Measurements from ENCODE around the gene FARSB.

- TF ChIP-seq CTCF (IDR thresholded peaks at IDR 0.05) (no peak), FOXP1 (CRISPR knock-in tag; IDR thresholded peaks at IDR 0.05; ENCODE audit: borderline replicate concordance) (no peak), ATF1 (CRISPR knock-in tag; IDR thresholded peaks at IDR 0.05) (no peak), ZNF138 (CRISPR knock-in tag; conservative IDR thresholded peaks at IDR 0.05) (no peak), GABPB1 (CRISPR knock-in tag; IDR thresholded peaks at IDR 0.05) (no peak), NFYB (CRISPR knock-in tag; conservative IDR thresholded peaks at IDR 0.05; ENCODE audit: low read depth) (no peak), CREM (CRISPR knock-in tag; IDR thresholded peaks at IDR 0.05) (no peak), FOXP4 (CRISPR knock-in tag; IDR thresholded peaks at IDR 0.05) (no peak), ARID4B (CRISPR knock-in tag; IDR thresholded peaks at IDR 0.05; ENCODE audit: borderline replicate concordance) (no peak), ZNF512 (CRISPR knock-in tag; IDR thresholded peaks at IDR 0.05; ENCODE audit: borderline replicate concordance) (no peak)
- TF ChIP-seq, protein P1, sequence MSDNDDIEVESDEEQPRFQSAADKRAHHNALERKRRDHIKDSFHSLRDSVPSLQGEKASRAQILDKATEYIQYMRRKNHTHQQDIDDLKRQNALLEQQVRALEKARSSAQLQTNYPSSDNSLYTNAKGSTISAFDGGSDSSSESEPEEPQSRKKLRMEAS (CRISPR knock-in tag; IDR thresholded peaks at IDR 0.05) = no peak
- TF ChIP-seq, protein P2, sequence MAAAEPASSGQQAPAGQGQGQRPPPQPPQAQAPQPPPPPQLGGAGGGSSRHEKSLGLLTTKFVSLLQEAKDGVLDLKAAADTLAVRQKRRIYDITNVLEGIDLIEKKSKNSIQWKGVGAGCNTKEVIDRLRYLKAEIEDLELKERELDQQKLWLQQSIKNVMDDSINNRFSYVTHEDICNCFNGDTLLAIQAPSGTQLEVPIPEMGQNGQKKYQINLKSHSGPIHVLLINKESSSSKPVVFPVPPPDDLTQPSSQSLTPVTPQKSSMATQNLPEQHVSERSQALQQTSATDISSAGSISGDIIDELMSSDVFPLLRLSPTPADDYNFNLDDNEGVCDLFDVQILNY (CRISPR knock-in tag; IDR thresholded peaks at IDR 0.05) = no peak
Measured at GRCh38 chr2:222652491-222653255, 3.2 kb downstream of the FARSB start.
